ENCODE measurements around the gene RFX2. TPM values are rescaled to one million over a fixed set of nuclear protein-coding genes. Genes with fewer than 3 reads are reported as not detected.

Gene RFX2
- total RNA-seq, 6 experiments from 2014 or later, result 6.3 to 9.5 (median 6.9) TPM

DNA sequence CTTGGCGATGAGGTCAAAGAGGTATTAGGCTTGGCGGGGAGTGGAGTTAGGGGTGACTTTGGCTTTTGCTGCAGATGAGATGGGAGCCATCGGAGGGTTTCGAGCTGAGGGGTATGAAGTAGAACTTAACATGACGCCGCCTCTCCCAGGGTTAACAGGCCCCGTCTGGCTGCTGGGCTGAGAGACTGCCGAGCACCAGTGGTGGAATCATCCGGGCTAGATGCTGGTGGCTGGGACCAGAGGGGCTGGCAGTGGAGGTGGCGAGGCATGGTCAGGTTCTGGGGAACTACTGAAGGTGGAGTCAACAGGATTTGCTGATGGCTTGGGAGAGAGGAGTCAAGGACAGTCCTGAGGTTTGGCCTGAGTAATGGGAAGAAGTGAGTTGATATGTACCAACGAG, 4.9 kb downstream of the RFX2 start:
- Mint-ChIP-seq H3K9me3 (no peaks in the 10 kb centered on the region), H3K4me3 (no peak overlapping the region), H3K27me3 (ENCODE audit: insufficient read depth) (peaks cover 3% of the 10 kb centered on the region), H3K27ac (peak overlapping the region; percentile 89), H3K36me3 (ENCODE audit: low read depth) (peaks cover 4% of the 10 kb centered on the region; the same call in 1 of the 2 replicates), H3K4me1 (ENCODE audit: low read depth) (peaks cover 64% of the 10 kb centered on the region)
- TF ChIP-seq, protein P1, sequence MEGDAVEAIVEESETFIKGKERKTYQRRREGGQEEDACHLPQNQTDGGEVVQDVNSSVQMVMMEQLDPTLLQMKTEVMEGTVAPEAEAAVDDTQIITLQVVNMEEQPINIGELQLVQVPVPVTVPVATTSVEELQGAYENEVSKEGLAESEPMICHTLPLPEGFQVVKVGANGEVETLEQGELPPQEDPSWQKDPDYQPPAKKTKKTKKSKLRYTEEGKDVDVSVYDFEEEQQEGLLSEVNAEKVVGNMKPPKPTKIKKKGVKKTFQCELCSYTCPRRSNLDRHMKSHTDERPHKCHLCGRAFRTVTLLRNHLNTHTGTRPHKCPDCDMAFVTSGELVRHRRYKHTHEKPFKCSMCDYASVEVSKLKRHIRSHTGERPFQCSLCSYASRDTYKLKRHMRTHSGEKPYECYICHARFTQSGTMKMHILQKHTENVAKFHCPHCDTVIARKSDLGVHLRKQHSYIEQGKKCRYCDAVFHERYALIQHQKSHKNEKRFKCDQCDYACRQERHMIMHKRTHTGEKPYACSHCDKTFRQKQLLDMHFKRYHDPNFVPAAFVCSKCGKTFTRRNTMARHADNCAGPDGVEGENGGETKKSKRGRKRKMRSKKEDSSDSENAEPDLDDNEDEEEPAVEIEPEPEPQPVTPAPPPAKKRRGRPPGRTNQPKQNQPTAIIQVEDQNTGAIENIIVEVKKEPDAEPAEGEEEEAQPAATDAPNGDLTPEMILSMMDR (IDR thresholded peaks at IDR 0.05), result no peak
- DNase-seq, result no peak

DNA sequence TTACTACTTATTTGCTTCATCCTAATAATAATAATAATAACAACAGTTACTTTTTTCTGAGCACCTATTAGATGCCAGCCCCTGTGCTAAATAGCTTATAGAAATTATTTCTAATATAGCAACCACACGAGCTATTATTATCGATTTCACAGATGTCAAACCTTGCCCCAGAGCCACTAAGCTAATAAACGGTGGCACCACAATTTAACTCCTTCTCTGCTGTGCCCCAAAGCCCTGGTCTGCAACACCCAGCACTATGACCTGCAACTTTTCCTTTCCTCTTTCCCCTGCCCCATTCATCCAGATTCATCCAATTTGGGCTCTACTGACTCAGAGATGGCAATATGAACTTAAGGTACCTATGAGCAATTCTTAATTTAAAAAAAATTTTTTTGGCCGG, 6.4 kb downstream of the RFX2 start:
- no peak for DNase-seq
- Mint-ChIP-seq H3K4me3 (peak overlapping the region; percentile 30; the same call in 1 of the 2 replicates), H3K36me3 (ENCODE audit: low read depth) (peaks cover 10% of the 10 kb centered on the region), H3K4me1 (ENCODE audit: low read depth) (peaks cover 62% of the 10 kb centered on the region), H3K9me3 (no peaks in the 10 kb centered on the region), H3K27ac (peak overlapping the region; percentile 89), H3K27me3 (ENCODE audit: insufficient read depth) (no peaks in the 10 kb centered on the region; the same call in none of the 2 replicates)
- TF ChIP-seq, protein P1 (IDR thresholded peaks at IDR 0.05), result no peak

DNA sequence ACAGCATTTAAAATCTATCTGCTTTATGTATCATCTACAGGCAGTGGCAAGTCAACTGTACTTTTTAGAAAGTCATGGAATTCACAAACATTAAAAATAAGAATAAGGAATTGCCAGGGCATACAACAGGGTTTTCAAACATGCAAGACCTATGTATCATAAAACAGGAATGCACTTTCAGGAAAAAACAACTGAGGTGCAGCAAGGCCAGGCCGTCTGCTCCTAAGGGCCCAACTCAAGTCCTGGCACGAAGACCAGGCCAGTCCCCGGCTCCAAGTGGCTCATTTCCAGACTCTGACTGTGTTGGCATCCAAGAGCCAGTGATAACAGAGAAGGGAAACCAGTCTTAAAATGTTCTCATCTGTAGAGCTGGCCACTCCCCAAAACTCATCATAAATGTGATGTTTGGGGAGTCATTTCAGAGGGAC, 7.1 kb downstream of the RFX2 start:
- H3K4me1 Mint-ChIP-seq (ENCODE audit: low read depth), result peaks cover 59% of the 10 kb centered on the region
- peak overlapping the region; percentile 49; the same call in 1 of the 2 replicates for H3K4me3 Mint-ChIP-seq
- no peaks in the 10 kb centered on the region for H3K9me3 Mint-ChIP-seq
- H3K27ac Mint-ChIP-seq, result peak overlapping the region; percentile 89
- H3K36me3 Mint-ChIP-seq (ENCODE audit: low read depth), result peaks cover 10% of the 10 kb centered on the region
- H3K27me3 Mint-ChIP-seq (ENCODE audit: insufficient read depth), result no peaks in the 10 kb centered on the region
- peak; percentile 95 for DNase-seq
- TF ChIP-seq, protein P1 (IDR thresholded peaks at IDR 0.05), result no peak

DNA sequence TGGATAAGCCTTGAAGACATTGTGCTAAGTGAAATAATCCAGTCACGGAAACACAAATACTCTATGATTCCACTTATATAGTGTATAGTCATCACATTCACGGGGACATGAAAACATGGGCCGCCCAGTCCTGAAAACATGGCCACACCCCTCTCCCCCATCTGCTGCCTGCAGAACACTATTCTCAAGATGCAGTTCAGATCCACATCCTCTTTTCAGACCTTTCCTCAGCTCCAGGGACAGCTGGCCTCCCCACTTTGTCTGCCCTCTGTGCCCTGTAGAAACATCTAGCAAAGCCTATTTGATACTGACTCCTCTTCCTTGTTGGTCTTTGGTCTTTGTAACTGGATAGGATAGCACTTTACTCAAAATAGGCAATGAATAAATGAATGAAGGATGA, 8.3 kb downstream of the RFX2 start:
- Mint-ChIP-seq H3K36me3 (ENCODE audit: low read depth) (peaks cover 10% of the 10 kb centered on the region), H3K27me3 (ENCODE audit: insufficient read depth) (no peaks in the 10 kb centered on the region), H3K27ac (peak overlapping the region; percentile 89), H3K9me3 (no peaks in the 10 kb centered on the region), H3K4me1 (ENCODE audit: low read depth) (peaks cover 59% of the 10 kb centered on the region), H3K4me3 (no peak overlapping the region)
- TF ChIP-seq, protein P1 (IDR thresholded peaks at IDR 0.05), result no peak
- no peak for DNase-seq

DNA sequence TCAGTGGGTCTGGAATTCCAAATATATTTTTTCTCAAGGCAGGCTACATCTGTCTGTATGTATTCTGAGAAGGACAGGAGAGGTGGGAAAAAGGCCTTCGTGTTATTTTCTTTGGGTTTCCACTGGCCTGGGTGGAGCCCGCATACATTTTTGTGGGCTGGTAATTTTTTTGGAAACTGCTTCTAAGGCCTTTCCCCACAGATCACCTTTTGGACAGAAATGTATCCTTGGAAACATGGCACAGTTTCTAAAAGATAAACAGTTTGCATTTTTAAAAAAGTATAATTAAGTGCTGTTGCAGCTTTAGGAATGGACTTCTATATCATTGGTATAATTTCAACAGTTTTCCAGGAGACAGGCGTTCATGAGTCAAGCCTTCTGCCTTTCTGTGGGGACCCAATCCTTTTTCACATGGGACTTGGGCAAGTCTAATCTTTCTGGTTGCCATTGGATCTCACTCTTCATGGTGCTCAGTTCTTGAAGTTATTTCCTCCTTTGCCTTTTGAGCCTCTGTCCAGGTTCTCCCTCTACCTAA, 8.9 kb downstream of the RFX2 start:
- no peaks in the 10 kb centered on the region for H3K9me3 Mint-ChIP-seq
- H3K4me3 Mint-ChIP-seq, result no peak overlapping the region
- H3K4me1 Mint-ChIP-seq (ENCODE audit: low read depth), result peaks cover 59% of the 10 kb centered on the region
- no peaks in the 10 kb centered on the region for H3K27me3 Mint-ChIP-seq (ENCODE audit: insufficient read depth)
- peaks cover 10% of the 10 kb centered on the region for H3K36me3 Mint-ChIP-seq (ENCODE audit: low read depth)
- TF ChIP-seq, protein P1 (IDR thresholded peaks at IDR 0.05), result no peak
- no peak for DNase-seq
- no peak overlapping the region for H3K27ac Mint-ChIP-seq

All from HFFc6 (cell line).